Osteocyte (in vitro differentiated cells): ENCODE data around the gene NOTCH1. TPM values are rescaled to one million over a fixed set of nuclear protein-coding genes. Genes with fewer than 3 reads are reported as not detected.
"Not testable (repeated sequence)": the region's sequence is repeated elsewhere in the genome, so short reads cannot be mapped to it uniquely, and the experiment has no call there.

Experiments used
- DNase-seq: peaks from one replicate; pipeline ENCODE4 v3.0.0; 2021; ENCODE audit warnings: mixed read lengths; ENCODE audit not compliant: unreplicated experiment; ENCODE audit errors: extremely low spot score
- H3K27ac Mint-ChIP-seq: one replicate; pipeline ENCODE4 v1.8.0; 2021; ENCODE audit warnings: mild to moderate bottlenecking, mixed read lengths; ENCODE audit not compliant: unreplicated experiment
- H3K27me3 Mint-ChIP-seq: one replicate; pipeline ENCODE4 v1.8.0; 2021; ENCODE audit warnings: mixed read lengths; ENCODE audit not compliant: unreplicated experiment
- H3K36me3 Mint-ChIP-seq: one replicate; pipeline ENCODE4 v1.8.0; 2021; ENCODE audit warnings: mixed read lengths; ENCODE audit not compliant: unreplicated experiment
- H3K4me1 Mint-ChIP-seq: one replicate; pipeline ENCODE4 v1.8.0; 2021; ENCODE audit warnings: mixed read lengths; ENCODE audit not compliant: unreplicated experiment
- H3K4me3 Mint-ChIP-seq: one replicate; pipeline ENCODE4 v1.8.0; 2021; ENCODE audit warnings: mild to moderate bottlenecking, moderate library complexity, mixed read lengths; ENCODE audit not compliant: unreplicated experiment
- H3K9me3 Mint-ChIP-seq: one replicate; pipeline ENCODE4 v1.8.0; 2021; ENCODE audit warnings: mixed read lengths; ENCODE audit not compliant: unreplicated experiment
- total RNA-seq: library from RNA; stranded (reverse); gene quantifications from 2 replicates; pipeline ENCODE4 v1.2.1, GENCODE V29; 2021
- TF ChIP-seq, protein P1 (sequence below): fragments of 200-600 bp; sonication (generic); IDR thresholded peaks from 2 replicates; pipeline ENCODE4 v1.5.0; 2021; ENCODE audit warnings: antibody characterized with exemption, mild to moderate bottlenecking, moderate library complexity

NOTCH1 gene
- total RNA-seq, 1 donor from 2014 or later: 44.9 TPM

DNA sequence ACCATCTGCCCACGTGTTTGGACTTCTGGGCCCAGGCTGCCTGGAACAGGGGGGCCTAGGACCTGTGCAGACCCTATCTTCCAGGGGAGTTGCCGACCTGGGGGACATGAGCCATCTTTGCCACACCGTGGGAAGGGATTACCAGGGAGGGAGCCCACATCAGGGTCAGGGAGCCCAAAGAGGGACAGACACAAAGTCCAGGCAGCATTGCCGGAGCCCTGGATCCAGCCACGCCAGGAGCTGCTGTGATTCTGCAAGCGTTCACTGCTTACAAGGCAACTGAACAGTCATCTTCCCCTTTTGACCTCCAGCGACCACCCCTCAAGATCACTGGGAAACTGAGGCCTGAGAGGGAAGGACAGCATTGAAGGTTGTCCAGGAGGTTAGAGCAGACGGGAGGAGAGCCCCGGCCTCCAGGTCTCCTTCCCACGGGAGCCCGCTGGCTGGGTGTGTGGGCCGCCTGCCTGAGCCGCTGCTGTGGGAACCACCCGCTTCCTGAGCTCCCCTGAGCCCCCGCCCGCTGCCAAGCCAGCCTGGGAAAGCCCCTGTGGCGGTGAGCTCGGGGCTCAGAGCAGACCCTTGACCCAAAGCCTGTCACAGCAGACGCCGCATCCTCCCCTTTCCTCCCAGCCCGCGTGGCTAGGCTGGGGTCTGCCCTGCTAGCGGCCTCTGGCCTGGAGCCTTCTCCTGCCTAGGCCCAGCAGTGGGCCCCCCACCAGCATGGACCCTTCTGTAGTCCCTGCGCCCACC is 17.1 kb upstream of the NOTCH1 start:
- Mint-ChIP-seq H3K27ac (no peak overlapping the region), H3K4me3 (no peak overlapping the region), H3K9me3 (no peaks in the 10 kb centered on the region), H3K4me1 (peaks cover 43% of the 10 kb centered on the region), H3K36me3 (no peaks in the 10 kb centered on the region), H3K27me3 (no peaks in the 10 kb centered on the region)
- TF ChIP-seq, protein P1, sequence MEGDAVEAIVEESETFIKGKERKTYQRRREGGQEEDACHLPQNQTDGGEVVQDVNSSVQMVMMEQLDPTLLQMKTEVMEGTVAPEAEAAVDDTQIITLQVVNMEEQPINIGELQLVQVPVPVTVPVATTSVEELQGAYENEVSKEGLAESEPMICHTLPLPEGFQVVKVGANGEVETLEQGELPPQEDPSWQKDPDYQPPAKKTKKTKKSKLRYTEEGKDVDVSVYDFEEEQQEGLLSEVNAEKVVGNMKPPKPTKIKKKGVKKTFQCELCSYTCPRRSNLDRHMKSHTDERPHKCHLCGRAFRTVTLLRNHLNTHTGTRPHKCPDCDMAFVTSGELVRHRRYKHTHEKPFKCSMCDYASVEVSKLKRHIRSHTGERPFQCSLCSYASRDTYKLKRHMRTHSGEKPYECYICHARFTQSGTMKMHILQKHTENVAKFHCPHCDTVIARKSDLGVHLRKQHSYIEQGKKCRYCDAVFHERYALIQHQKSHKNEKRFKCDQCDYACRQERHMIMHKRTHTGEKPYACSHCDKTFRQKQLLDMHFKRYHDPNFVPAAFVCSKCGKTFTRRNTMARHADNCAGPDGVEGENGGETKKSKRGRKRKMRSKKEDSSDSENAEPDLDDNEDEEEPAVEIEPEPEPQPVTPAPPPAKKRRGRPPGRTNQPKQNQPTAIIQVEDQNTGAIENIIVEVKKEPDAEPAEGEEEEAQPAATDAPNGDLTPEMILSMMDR: no peak
- no peak for DNase-seq

DNA sequence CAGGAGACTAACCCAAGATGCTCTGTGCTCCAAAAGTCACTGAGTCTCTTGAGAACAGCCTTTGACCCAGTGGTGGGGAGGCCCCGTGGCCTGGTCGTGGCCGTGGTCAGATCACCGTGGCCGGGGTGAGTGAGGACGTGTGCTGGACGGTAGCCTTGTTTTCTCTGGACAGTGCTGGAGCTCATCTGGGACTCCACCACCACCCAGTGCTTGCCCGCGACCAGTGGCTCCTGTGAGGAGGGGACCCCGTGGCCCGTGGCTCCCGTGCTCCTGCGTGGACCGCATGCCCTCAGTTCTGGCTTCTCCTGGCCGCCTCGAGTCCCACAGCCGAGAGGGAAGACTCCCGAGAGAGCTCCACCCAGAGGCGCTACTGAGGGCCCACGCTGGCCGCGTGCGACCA is 15.9 kb upstream of the NOTCH1 start:
- Mint-ChIP-seq H3K36me3 (no peaks in the 10 kb centered on the region), H3K27me3 (no peaks in the 10 kb centered on the region), H3K9me3 (no peaks in the 10 kb centered on the region), H3K27ac (no peak overlapping the region), H3K4me3 (no peak overlapping the region), H3K4me1 (peaks cover 46% of the 10 kb centered on the region)
- TF ChIP-seq, protein P1: no peak
- DNase-seq: no peak

GRCh38 chr9:136560586-136560985 is 14.7 kb upstream of the NOTCH1 start:
- no peak for DNase-seq
- Mint-ChIP-seq H3K4me3 (no peak overlapping the region), H3K27me3 (no peaks in the 10 kb centered on the region), H3K36me3 (no peaks in the 10 kb centered on the region), H3K27ac (no peak overlapping the region), H3K9me3 (no peaks in the 10 kb centered on the region), H3K4me1 (peaks cover 36% of the 10 kb centered on the region)
- TF ChIP-seq, protein P1: no peak

DNA sequence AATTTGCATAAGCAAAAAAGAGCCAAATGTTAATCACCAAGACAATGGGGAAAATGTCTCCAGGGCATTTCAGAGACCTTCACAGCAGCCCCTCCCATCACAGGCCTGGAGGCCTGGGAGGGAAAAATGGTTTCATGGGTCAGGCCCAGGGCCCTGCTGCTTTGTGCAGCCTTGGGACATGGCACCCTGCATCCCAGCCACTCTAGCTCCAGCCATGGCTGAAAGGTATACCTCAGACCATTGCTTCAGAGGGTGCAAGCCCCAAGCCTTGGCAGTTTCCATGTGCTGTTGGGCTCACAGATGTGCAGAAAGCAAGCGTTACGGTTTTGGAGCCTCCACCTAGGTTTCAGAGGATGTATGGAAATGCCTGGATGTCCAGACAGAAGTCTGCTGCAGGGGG is 13.5 kb upstream of the NOTCH1 start:
- H3K4me1 Mint-ChIP-seq: peaks cover 25% of the 10 kb centered on the region
- not testable (repeated sequence) for H3K27ac Mint-ChIP-seq, H3K27me3 Mint-ChIP-seq, DNase-seq, H3K36me3 Mint-ChIP-seq, H3K9me3 Mint-ChIP-seq, H3K4me3 Mint-ChIP-seq

DNA sequence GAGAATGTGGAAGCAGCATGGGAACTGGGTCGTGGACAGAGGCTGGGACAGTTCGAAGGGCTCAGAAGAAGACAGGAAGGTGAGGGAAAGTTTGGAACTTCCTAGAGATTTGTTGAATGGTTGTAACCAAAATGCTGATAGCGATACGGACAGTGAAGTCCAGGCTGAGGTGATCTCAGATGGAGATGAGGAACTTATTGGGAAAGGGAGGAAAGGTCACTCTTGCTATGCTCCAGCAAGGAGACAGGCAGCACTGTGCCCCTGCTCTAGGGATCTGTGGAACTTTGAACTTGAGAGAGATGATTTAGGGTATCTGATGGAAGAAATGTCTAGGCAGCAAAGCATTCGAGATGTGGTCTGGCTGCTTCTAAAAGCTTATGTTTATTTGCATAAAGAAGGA is 13.0 kb upstream of the NOTCH1 start:
- H3K27me3 Mint-ChIP-seq, H3K36me3 Mint-ChIP-seq, H3K9me3 Mint-ChIP-seq, H3K27ac Mint-ChIP-seq, H3K4me3 Mint-ChIP-seq, DNase-seq: not testable (repeated sequence)
- peaks cover 22% of the 10 kb centered on the region for H3K4me1 Mint-ChIP-seq

- TF ChIP-seq, protein P1: no peak
- no peak overlapping the region for H3K4me3 Mint-ChIP-seq
- no peaks in the 10 kb centered on the region for H3K27me3 Mint-ChIP-seq
- no peaks in the 10 kb centered on the region for H3K36me3 Mint-ChIP-seq
- H3K9me3 Mint-ChIP-seq: no peaks in the 10 kb centered on the region
- peak overlapping the region; percentile 67 for H3K27ac Mint-ChIP-seq
- no peak for DNase-seq
- peaks cover 22% of the 10 kb centered on the region for H3K4me1 Mint-ChIP-seq
These were observed 12.5 kb upstream of the NOTCH1 start for GRCh38 chr9:136558373-136558772.
